T-helper 2 cell treated with Interferon-gamma antibody and Interleukin-4, amounts not matched to agents 100 ng/mL and 5 ng/mL, for 36 hours (primary cell): Measurements from ENCODE around the gene RUFY2. TPM values are rescaled to one million over a fixed set of nuclear protein-coding genes. Genes with fewer than 3 reads are reported as not detected.

ENCODE experiments used
- intact Hi-C: fragments of 100-400 bp; cut with micrococcal nuclease; formaldehyde crosslinking; loops from one replicate; pipeline ENCODE4 v1.15.1; 2023
- total RNA-seq: library from RNA; stranded (reverse); gene quantifications from 2 replicates; pipeline ENCODE4 v1.2.3, GENCODE V29; 2022

RUFY2 gene
- total RNA-seq, 1 donor from 2014 or later, result 13.4 TPM

GRCh38 chr10:68364101-68364886, 42.8 kb downstream of the RUFY2 start:
- intact Hi-C loops, result no loop called here

GRCh38 chr10:68362590-68362989, 44.5 kb downstream of the RUFY2 start:
- intact Hi-C loops, result no loop called here

GRCh38 chr10:68359189-68359588, 47.9 kb downstream of the RUFY2 start:
- intact Hi-C loops, result no loop called here

GRCh38 chr10:68353537-68353936, 53.5 kb downstream of the RUFY2 start:
- intact Hi-C loops, result no loop called here

GRCh38 chr10:68348265-68348741, 58.8 kb downstream of the RUFY2 start:
- intact Hi-C loops, result loop anchor here (2.0 to 5.0 kb wide), 2 partner anchors 16 to 136 kb away; partner anchors contain the start of genes HNRNPH3 and PBLD

- intact Hi-C loops, result loop anchor here (5.0 kb wide), 1 partner anchor 134 kb away; no protein-coding TSS in a partner anchor
These were observed 60.3 kb downstream of the RUFY2 start for GRCh38 chr10:68346774-68347173.

- intact Hi-C loops, result loop anchor here (5.0 kb wide), 1 partner anchor 133 kb away; no protein-coding TSS in a partner anchor
These were observed 61.5 kb downstream of the RUFY2 start for GRCh38 chr10:68345621-68346020.

- intact Hi-C loops, result no loop called here
These were observed 64.1 kb downstream of the RUFY2 start for GRCh38 chr10:68342909-68343516.

GRCh38 chr10:68340358-68341080, 66.6 kb downstream of the RUFY2 start:
- intact Hi-C loops, result no loop called here

- intact Hi-C loops, result no loop called here
These were observed 70.2 kb downstream of the RUFY2 start for GRCh38 chr10:68336754-68337351.

- intact Hi-C loops, result loop anchor here (5.0 kb wide), 3 partner anchors 72 to 622 kb away; partner anchors contain the start of genes DDX21, DNA2 and RUFY2
These were observed 72.2 kb downstream of the RUFY2 start for GRCh38 chr10:68334672-68335467.

- intact Hi-C loops, result loop anchor here (2.0 to 5.0 kb wide), 5 partner anchors 15 to 624 kb away; partner anchors contain the start of genes DDX21, DNA2 and RUFY2
These were observed 73.3 kb downstream of the RUFY2 start for GRCh38 chr10:68333440-68334431.

GRCh38 chr10:68333058-68333395, 74.0 kb downstream of the RUFY2 start:
- intact Hi-C loops, result loop anchor here (2.0 to 5.0 kb wide), 5 partner anchors 16 to 624 kb away; partner anchors contain the start of genes DDX21, DNA2 and RUFY2

- intact Hi-C loops, result loop anchor here (1.0 to 5.0 kb wide), 6 partner anchors 16 to 625 kb away; partner anchors contain the start of genes DDX21, DNA2, RUFY2 and SIRT1
These were observed 74.6 kb downstream of the RUFY2 start, which contains the start of gene PBLD for GRCh38 chr10:68332259-68333057. Gene PBLD, minus strand, starts transcription at chr10:68332928. Its CDS starts 26,084 bp downstream, at chr10:68306844.

GRCh38 chr10:68331455-68332258, 75.4 kb downstream of the RUFY2 start, which contains the start of gene HNRNPH3:
Gene HNRNPH3, plus strand, starts transcription at chr10:68332064. Its CDS starts 5,158 bp downstream, at chr10:68337222.
- intact Hi-C loops, result loop anchor here (1.0 to 5.0 kb wide), 9 partner anchors 17 to 626 kb away; partner anchors contain the start of genes CCAR1, DDX21, DNA2 and HERC4

GRCh38 chr10:68330852-68331454, 76.1 kb downstream of the RUFY2 start:
- intact Hi-C loops, result loop anchor here (1.0 to 5.0 kb wide), 6 partner anchors 76 to 626 kb away; partner anchors contain the start of genes CCAR1, DDX21, DNA2 and HERC4
